GM12878 (cell line): ENCODE measurements around the gene THSD4. TPM values are rescaled to one million over a fixed set of nuclear protein-coding genes. Genes with fewer than 3 reads are reported as not detected.

Experiments
- ATAC-seq: fragments of 200-7000 bp; cut with Tn5 transposase; 3 replicates; pipeline ENCODE4 v1.9.1; 2020; ENCODE audit warnings: mild to moderate bottlenecking, moderate library complexity
- BruUV-seq: library from RNA; stranded (reverse); fragments of 400-500 nt; replicated peaks from 2 replicates; lab custom pipeline; 2021; lab: Mats Ljungman, UMichigan
- CTCF ChIA-PET: fragments of 300-600 bp; sonication (Branson Sonifier 250); formaldehyde crosslinking; extraction: SDS; loops from one replicate; lab custom pipeline; 2021; ENCODE audit warnings: inconsistent platforms; lab: Yijun Ruan, JAX
- POLR2A ChIA-PET: fragments of 350-600 bp; formaldehyde crosslinking; extraction: SDS; loops from one replicate; lab custom pipeline; 2021; ENCODE audit warnings: inconsistent platforms; lab: Charles Lee
- RAD21 ChIA-PET: fragments of 300-600 bp; sonication (Branson Sonifier 250); formaldehyde crosslinking; loops from one replicate; lab custom pipeline; 2023; ENCODE audit warnings: antibody characterized with exemption; ENCODE audit not compliant: unreplicated experiment; lab: Charles Lee
- SMC1A ChIA-PET: fragments of 300-600 bp; sonication (Branson Sonifier 250); formaldehyde crosslinking; loops from one replicate; lab custom pipeline; 2023; ENCODE audit not compliant: unreplicated experiment, uncharacterized antibody; lab: Charles Lee
- DNase-seq: peaks from one replicate; pipeline ENCODE4 v3.0.0-alpha.2; 2011; ENCODE audit warnings: low read depth, low spot score
- FAIRE-seq: peaks from 3 replicates; lab custom pipeline; 2011; peaks lifted over from hg19 to GRCh38; lab: Jason Lieb, UNC
- H2AFZ ChIP-seq: 2 replicates; pipeline ENCODE4 v1.6.0; 2011; ENCODE audit warnings: low read depth, low read length, control low read depth; ENCODE audit not compliant: control insufficient read depth
- H3K27ac ChIP-seq: 2 replicates; pipeline ENCODE4 v1.5.1; 2011; ENCODE audit warnings: control low read depth; ENCODE audit not compliant: control insufficient read depth, insufficient read depth
- H3K27me3 ChIP-seq, 2 experiments: replicated peaks in 1 of 2; 2 replicates each; pipeline versions ENCODE4 v1.6.0 to v1.6.1; 2011; ENCODE audit warnings: low read length in 1 of 2; ENCODE audit not compliant: control insufficient read depth in 2 of 2, insufficient read depth in 2 of 2
- H3K36me3 ChIP-seq, 2 experiments: 2 replicates each; pipeline ENCODE4 v1.5.1; 2011; ENCODE audit warnings: low read length in 1 of 2; ENCODE audit not compliant: control insufficient read depth in 2 of 2, insufficient read depth in 2 of 2
- H3K4me1 ChIP-seq: 2 replicates; pipeline ENCODE4 v1.6.1; 2011; ENCODE audit warnings: mild to moderate bottlenecking, low read length, moderate library complexity, mixed read lengths; ENCODE audit not compliant: control insufficient read depth, insufficient read depth
- H3K4me2 ChIP-seq: 2 replicates; pipeline ENCODE4 v1.6.0; 2011; ENCODE audit warnings: control low read depth; ENCODE audit not compliant: control insufficient read depth, insufficient read depth
- H3K4me3 ChIP-seq: fragments of 200-600 bp; sonication (generic); 2 replicates; pipeline ENCODE4 v1.5.1; 2016
- H3K79me2 ChIP-seq: 2 replicates; pipeline ENCODE4 v1.6.0; 2011; ENCODE audit warnings: low read length; ENCODE audit not compliant: control insufficient read depth, insufficient read depth
- H3K9ac ChIP-seq: 2 replicates; pipeline ENCODE4 v1.8.0; 2011; ENCODE audit warnings: low read length, control low read depth, mixed read lengths; ENCODE audit not compliant: control insufficient read depth, insufficient read depth
- H3K9me3 ChIP-seq: replicated peaks from 3 replicates; pipeline ENCODE4 v1.5.1; 2011; ENCODE audit warnings: mild to moderate bottlenecking, low read length; ENCODE audit not compliant: control insufficient read depth, insufficient read depth
- H4K20me1 ChIP-seq: 2 replicates; pipeline ENCODE4 v1.6.0; 2011; ENCODE audit not compliant: control insufficient read depth, insufficient read depth
- BCL11A ChIP-seq: IDR thresholded peaks from 2 replicates; pipeline ENCODE4 v1.6.1; 2011; ENCODE audit warnings: low read depth, low read length
- CHD2 ChIP-seq: IDR thresholded peaks from 2 replicates; pipeline ENCODE4 v1.6.1; 2011; ENCODE audit warnings: low read depth, low read length, improper control_type of control experiment, borderline replicate concordance
- HSF1 ChIP-seq: fragments of 150-350 bp; IDR thresholded peaks from 2 replicates; pipeline ENCODE4 v1.6.1; 2014; ENCODE audit warnings: mild to moderate bottlenecking, low read depth, low read length
- MLLT1 ChIP-seq: fragments of 450-650 bp; IDR thresholded peaks from 2 replicates; pipeline ENCODE4 v1.6.1; 2016; ENCODE audit warnings: mild to moderate bottlenecking
- MTA2 ChIP-seq: fragments of 450-650 bp; IDR thresholded peaks from 2 replicates; pipeline ENCODE4 v1.6.1; 2016; ENCODE audit warnings: low read depth, mild to moderate bottlenecking, moderate library complexity
- MYC ChIP-seq: IDR thresholded peaks from 2 replicates; pipeline ENCODE4 v1.6.1; 2011; ENCODE audit warnings: mild to moderate bottlenecking, low read length, moderate library complexity, inconsistent platforms; ENCODE audit not compliant: insufficient read depth, insufficient replicate concordance, insufficient read length, severe bottlenecking
- NFIC ChIP-seq: IDR thresholded peaks from 2 replicates; pipeline ENCODE4 v1.6.1; 2012; ENCODE audit warnings: low read depth, mild to moderate bottlenecking, inconsistent platforms, low read length, moderate library complexity
- NFYB ChIP-seq: IDR thresholded peaks from 2 replicates; pipeline ENCODE4 v1.6.1; 2011; ENCODE audit warnings: low read depth, mild to moderate bottlenecking, low read length, improper control_type of control experiment, moderate library complexity; ENCODE audit not compliant: insufficient read depth
- NKRF ChIP-seq: fragments of 450-650 bp; conservative IDR thresholded peaks from 2 replicates; pipeline ENCODE4 v1.6.1; 2017; ENCODE audit warnings: mild to moderate bottlenecking, moderate library complexity
- NRF1 ChIP-seq: conservative IDR thresholded peaks from 2 replicates; pipeline ENCODE4 v1.6.1; 2011; ENCODE audit warnings: mild to moderate bottlenecking, low read depth, low read length, improper control_type of control experiment
- PAX8 ChIP-seq: fragments of 450-650 bp; IDR thresholded peaks from 2 replicates; pipeline ENCODE4 v1.6.1; 2017; ENCODE audit warnings: mild to moderate bottlenecking, moderate library complexity
- POLR2A ChIP-seq: IDR thresholded peaks from 2 replicates; pipeline ENCODE4 v1.6.1; 2011; ENCODE audit warnings: low read depth, mild to moderate bottlenecking, low read length
- SMARCA5 ChIP-seq: fragments of 450-650 bp; IDR thresholded peaks from 2 replicates; pipeline ENCODE4 v1.6.1; 2017; ENCODE audit warnings: mild to moderate bottlenecking
- WGBS: methylation state at CpG from one replicate; pipeline ENCODE4 v1.1.6; 2016; ENCODE audit warnings: low lambda C conversion rate; ENCODE audit not compliant: insufficient replicate concordance, insufficient coverage; ENCODE audit errors: missing lambda C conversion rate; 5-methylcytosine and 5-hydroxymethylcytosine counted together
- in situ Hi-C: fragments of 300-500 bp; cut with MboI; formaldehyde crosslinking; loops from 9 replicates; pipeline ENCODE4 v1.14.3; 2018; ENCODE audit warnings: mixed read lengths
- intact Hi-C: fragments of 100-400 bp; cut with micrococcal nuclease; formaldehyde crosslinking; loops from one replicate; pipeline ENCODE4 v1.14.2; 2022; ENCODE audit not compliant: unreplicated experiment
- polyA plus RNA-seq, 11 experiments: library from polyadenylated mRNA; depleted of rRNA in 4 of 11; unstranded in 6 of 11; stranded (reverse) in 5 of 11; fragments of >200 nt; fragmentation: Nextera tagmentation in 4 of 11; fragmentation: Illumina TruSeq in 1 of 11; extraction: Ambion mirVana in 4 of 11; extraction: Trizol in 1 of 11; gene quantifications; 1 replicate in 1 of 11; 2 replicates in 10 of 11; pipeline versions ENCODE4 v1.2.1 to v1.2.3, GENCODE V29; 2011 to 2016; ENCODE audit warnings: inconsistent platforms in 2 of 11, missing spikeins in 2 of 11, low read depth in 1 of 11
- total RNA-seq, 4 experiments: library from RNA; depleted of rRNA in 3 of 4; stranded (reverse); fragments of >200 nt in 3 of 4; fragmentation: Illumina TruSeq in 1 of 4; extraction: Trizol in 1 of 4; gene quantifications; 2 replicates each; pipeline versions ENCODE4 v1.2.1 to v1.2.3, GENCODE V29; 2013 to 2021

The THSD4 gene
- total and polyA plus RNA-seq, 10 of the 15 experiments (the other 5 are each of a cell fraction or from before 2014, with no cell fraction given): 0.04 to 0.13 (median 0.05) TPM; not detected in 7

- POLR2A ChIA-PET: no interaction called here
- no peak overlapping the region for H3K4me3 ChIP-seq
- intact Hi-C loops (no loop called here), in situ Hi-C loops (loop anchor here (5.0 kb wide), 1 partner anchor 48 kb away; no protein-coding TSS in a partner anchor)
- no peak overlapping the region for H3K9ac ChIP-seq
- no peaks in the 10 kb centered on the region for H3K4me1 ChIP-seq
- no TSS peak for BruUV-seq
- SMC1A ChIA-PET: interaction anchor here (0.8 kb wide), 1 partner anchor 78 kb away, joined by 3 read pairs; no protein-coding TSS in a partner anchor
- ATAC-seq: no peak
- no peak for TF ChIP-seq MTA2
- TF ChIP-seq CHD2: no peak
- no peak for TF ChIP-seq HSF1
- H3K9me3 ChIP-seq: no peaks in the 10 kb centered on the region
- no peaks in the 10 kb centered on the region for H3K79me2 ChIP-seq
- H3K4me2 ChIP-seq: no peak overlapping the region
- no peaks in the 10 kb centered on the region for H3K36me3 ChIP-seq
- FAIRE-seq: no peak
- 0% methylated on average over 1 of the region's 1 CpG for WGBS
- no peaks in the 10 kb centered on the region for H3K27me3 ChIP-seq
- H2AFZ ChIP-seq: no peak overlapping the region
- no peak for DNase-seq
- no peaks in the 10 kb centered on the region for H4K20me1 ChIP-seq
- CTCF ChIA-PET: no interaction called here
- RAD21 ChIA-PET: no interaction called here
- no peak overlapping the region for H3K27ac ChIP-seq
Observed at GRCh38 chr15:71280206-71280605, 164.9 kb downstream of the THSD4 start.

- Histone ChIP-seq H3K9me3 (no peaks in the 10 kb centered on the region), H3K9ac (no peak overlapping the region), H3K4me1 (no peaks in the 10 kb centered on the region), H3K4me3 (no peak overlapping the region), H3K79me2 (no peaks in the 10 kb centered on the region), H3K36me3 (no peaks in the 10 kb centered on the region), H2AFZ (no peak overlapping the region), H4K20me1 (no peaks in the 10 kb centered on the region), H3K27ac (no peak overlapping the region), H3K27me3 (no peaks in the 10 kb centered on the region), H3K4me2 (no peak overlapping the region)
- POLR2A ChIA-PET: no interaction called here
- in situ Hi-C loops (loop anchor here (5.0 kb wide), 1 partner anchor 49 kb away; no protein-coding TSS in a partner anchor), intact Hi-C loops (no loop called here)
- RAD21 ChIA-PET: no interaction called here
- CTCF ChIA-PET: no interaction called here
- SMC1A ChIA-PET: no interaction called here
- DNase-seq (no peak), FAIRE-seq (no peak), ATAC-seq (no peak)
- BruUV-seq: no TSS peak
- 28% methylated on average over 3 of the region's 3 CpGs for WGBS
- TF ChIP-seq MYC (no peak), BCL11A (no peak), NFYB (no peak), MTA2 (no peak), MLLT1 (no peak), NFIC (no peak), NRF1 (no peak), POLR2A (no peak), NKRF (no peak), SMARCA5 (no peak), PAX8 (no peak)
Observed at GRCh38 chr15:71281256-71281655, 166.0 kb downstream of the THSD4 start.
